ENCODE measurements around the gene PRLH. TPM values are rescaled to one million over a fixed set of nuclear protein-coding genes. Genes with fewer than 3 reads are reported as not detected.

PRLH gene
- total and polyA plus RNA-seq, 12 donors = not detected

- peaks cover 14 to 20% of the 10 kb centered on the region in 2 donors for H3K4me1 ChIP-seq (replicated peaks in 1 of 2)
Measured at GRCh38 chr2:237590272-237591140, 24.1 kb downstream of the PRLH start, which contains the start of gene RAB17. TSS of gene RAB17 (minus strand) at chr2:237590734. CDS start at chr2:237586154, 4,580 bp downstream.

DNA sequence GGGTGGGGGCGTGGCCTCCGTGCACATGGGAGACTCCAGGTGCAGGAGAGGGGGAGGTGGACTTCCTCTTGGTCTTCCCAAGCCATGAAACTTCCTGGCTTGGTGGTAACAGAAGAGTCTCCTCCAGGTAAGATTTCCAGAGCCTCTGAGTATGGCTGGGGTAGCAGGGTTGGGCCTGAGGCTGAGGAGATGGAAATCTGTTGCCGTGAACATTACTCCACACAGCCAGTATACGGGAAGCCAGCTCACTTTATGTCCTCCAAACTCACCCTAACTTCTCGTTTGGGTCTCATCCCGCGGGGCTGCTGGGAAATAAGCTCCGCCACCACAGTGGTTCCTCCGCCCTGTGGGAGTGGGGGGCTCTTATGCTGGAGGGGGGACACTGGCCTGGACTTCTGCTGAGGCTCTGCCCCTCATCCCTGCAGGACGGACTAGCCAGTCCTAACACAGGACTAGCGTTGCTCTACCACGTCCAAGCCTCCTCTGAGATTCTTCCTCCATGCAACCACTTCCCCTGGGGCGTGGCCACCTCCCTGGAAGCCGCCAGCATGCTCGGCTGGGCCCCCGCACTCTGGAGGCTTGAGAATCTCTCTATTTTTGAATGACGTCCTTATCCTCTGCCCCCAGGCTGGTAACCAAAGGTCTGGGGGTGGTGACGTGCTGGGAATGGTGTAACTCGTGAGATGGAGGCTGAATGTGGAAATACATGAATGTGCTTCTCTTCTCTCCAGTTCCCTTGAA lies 24.9 kb downstream of the PRLH start:
- Histone ChIP-seq H3K36me3 (replicated peaks in 1 of 2) (no peaks in the 10 kb centered on the region), H3K4me1 (replicated peaks in 1 of 2) (peaks cover 15 to 20% of the 10 kb centered on the region in 2 donors), H3K9me3 (replicated peaks in 1 of 3) (no peaks in the 10 kb centered on the region), H3K27me3 (no peaks in the 10 kb centered on the region), H3K27ac (peak overlapping the region in 1 of 5 donors; percentile 34), H3K4me3 (no peak overlapping the region)
- no peak for DNase-seq
- no peak for TF ChIP-seq POLR2A (IDR thresholded peaks at IDR 0.05)
- TF ChIP-seq, protein P1, sequence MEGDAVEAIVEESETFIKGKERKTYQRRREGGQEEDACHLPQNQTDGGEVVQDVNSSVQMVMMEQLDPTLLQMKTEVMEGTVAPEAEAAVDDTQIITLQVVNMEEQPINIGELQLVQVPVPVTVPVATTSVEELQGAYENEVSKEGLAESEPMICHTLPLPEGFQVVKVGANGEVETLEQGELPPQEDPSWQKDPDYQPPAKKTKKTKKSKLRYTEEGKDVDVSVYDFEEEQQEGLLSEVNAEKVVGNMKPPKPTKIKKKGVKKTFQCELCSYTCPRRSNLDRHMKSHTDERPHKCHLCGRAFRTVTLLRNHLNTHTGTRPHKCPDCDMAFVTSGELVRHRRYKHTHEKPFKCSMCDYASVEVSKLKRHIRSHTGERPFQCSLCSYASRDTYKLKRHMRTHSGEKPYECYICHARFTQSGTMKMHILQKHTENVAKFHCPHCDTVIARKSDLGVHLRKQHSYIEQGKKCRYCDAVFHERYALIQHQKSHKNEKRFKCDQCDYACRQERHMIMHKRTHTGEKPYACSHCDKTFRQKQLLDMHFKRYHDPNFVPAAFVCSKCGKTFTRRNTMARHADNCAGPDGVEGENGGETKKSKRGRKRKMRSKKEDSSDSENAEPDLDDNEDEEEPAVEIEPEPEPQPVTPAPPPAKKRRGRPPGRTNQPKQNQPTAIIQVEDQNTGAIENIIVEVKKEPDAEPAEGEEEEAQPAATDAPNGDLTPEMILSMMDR (IDR thresholded peaks at IDR 0.05) = no peak
- WGBS, 4 donors = 66 to 80% (median 72%) methylated on average over 16 to 19 of the region's 19 CpGs
- intact Hi-C loops (cut with DNase I) = loop anchor here in 1 of 2 donors (10.0 kb wide), 1 partner anchor 73 kb away; no protein-coding TSS in a partner anchor

More at GRCh38 chr2:237590272-237591140, 24.1 kb downstream of the PRLH start, which contains the start of gene RAB17:
- no peaks in the 10 kb centered on the region for H3K36me3 ChIP-seq (replicated peaks in 1 of 2)
- no peaks in the 10 kb centered on the region for H3K9me3 ChIP-seq (replicated peaks in 1 of 3)
- H3K27ac ChIP-seq = peak within 1 kb of the TSS in 1 of 5 donors; percentile 34
- H3K27me3 ChIP-seq = no peaks in the 10 kb centered on the region
- TF ChIP-seq, protein P1 (IDR thresholded peaks at IDR 0.05) = no peak
- no peak for TF ChIP-seq POLR2A (IDR thresholded peaks at IDR 0.05)
- intact Hi-C loops (cut with DNase I) = loop anchor here in 1 of 2 donors (10.0 kb wide), 1 partner anchor 74 kb away; no protein-coding TSS in a partner anchor
- 62 to 76% (median 70%) methylated on average over 9 to 16 of the region's 16 CpGs for WGBS, 4 donors
- H3K4me3 ChIP-seq = no peak within 1 kb of the TSS
- DNase-seq = peak in 2 of 7 donors; percentile 49 to 61

GRCh38 chr2:237592425-237592980 lies 26.1 kb downstream of the PRLH start:
- WGBS, 4 donors = 91 to 96% (median 95%) methylated on average over 16 to 18 of the region's 18 CpGs
- H3K27ac ChIP-seq = no peak overlapping the region
- peaks cover 15 to 20% of the 10 kb centered on the region in 2 donors for H3K4me1 ChIP-seq (replicated peaks in 1 of 2)

More at GRCh38 chr2:237592425-237592980, 26.1 kb downstream of the PRLH start:
- TF ChIP-seq, protein P1 (IDR thresholded peaks at IDR 0.05) = no peak
- TF ChIP-seq POLR2A (IDR thresholded peaks at IDR 0.05) = no peak
- intact Hi-C loops (cut with DNase I) = loop anchor here in 1 of 2 donors (10.0 kb wide), 1 partner anchor 72 kb away; no protein-coding TSS in a partner anchor
- H3K9me3 ChIP-seq (replicated peaks in 1 of 3) = no peaks in the 10 kb centered on the region
- H3K4me3 ChIP-seq = no peak overlapping the region
- H3K36me3 ChIP-seq (replicated peaks in 1 of 2) = no peaks in the 10 kb centered on the region
- no peaks in the 10 kb centered on the region for H3K27me3 ChIP-seq
- DNase-seq = no peak
